Keratinocyte (primary cell): ENCODE data around the gene ZNF490.

Experiments used
- CTCF ChIP-seq, 3 experiments: IDR thresholded peaks in 1 of 3; conservative IDR thresholded peaks in 1 of 3; optimal IDR thresholded peaks in 1 of 3; 2 replicates in 2 of 3; 3 replicates in 1 of 3; pipeline versions ENCODE3 to v1.5.1; 2011; ENCODE audit warnings: low read length in 3 of 3, mild to moderate bottlenecking in 3 of 3, moderate library complexity in 2 of 3, control low read depth in 1 of 3, inconsistent platforms in 1 of 3; ENCODE audit not compliant: insufficient read depth in 2 of 3; ENCODE audit errors: extremely low read depth in 1 of 3
- EZH2 ChIP-seq: IDR thresholded peaks from one replicate; pipeline ENCODE4 v1.6.1; 2012; ENCODE audit warnings: inconsistent platforms, mild to moderate bottlenecking, low read length, moderate library complexity

- TF ChIP-seq CTCF (optimal IDR thresholded peaks at IDR 0.05 in 1 of 3, IDR thresholded peaks at IDR 0.05 in 1 of 3, conservative IDR thresholded peaks at IDR 0.05 in 1 of 3; ENCODE audit: extremely low read depth in 1 of 3, insufficient read depth in 2 of 3, low read length in 3 of 3) (no peak), EZH2 (no peak)
These were observed 44.9 kb upstream of the ZNF490 start for GRCh38 chr19:12655546-12655945.
